Activated CD4-positive, alpha-beta T cell treated with anti-CD3 and anti-CD28 coated beads, Interleukin-2, amount 10 ng/mL, durations not matched to agents 24 days and 14 days (primary cell): ENCODE results near the gene LLGL1. TPM values are rescaled to one million over a fixed set of nuclear protein-coding genes. Genes with fewer than 3 reads are reported as not detected.
"Not testable (repeated sequence)": the region's sequence is repeated elsewhere in the genome, so short reads cannot be mapped to it uniquely, and the experiment has no call there.

Source experiments
- DNase-seq: peaks from one replicate; pipeline ENCODE4 v3.0.0; 2022
- H3K27ac Mint-ChIP-seq: one replicate; pipeline ENCODE4 v1.8.0; 2022; ENCODE audit warnings: mild to moderate bottlenecking, mixed read lengths
- H3K27me3 Mint-ChIP-seq: one replicate; pipeline ENCODE4 v1.8.0; 2022; ENCODE audit warnings: mixed read lengths
- H3K36me3 Mint-ChIP-seq: one replicate; pipeline ENCODE4 v1.8.0; 2022; ENCODE audit warnings: low read depth, mild to moderate bottlenecking, mixed read lengths
- H3K4me1 Mint-ChIP-seq: one replicate; pipeline ENCODE4 v1.8.0; 2021; ENCODE audit warnings: mixed read lengths
- H3K4me3 Mint-ChIP-seq: one replicate; pipeline ENCODE4 v1.8.0; 2022; ENCODE audit warnings: mild to moderate bottlenecking, moderate library complexity, mixed read lengths
- H3K9me3 Mint-ChIP-seq: one replicate; pipeline ENCODE4 v1.8.0; 2021; ENCODE audit warnings: mixed read lengths
- intact Hi-C: fragments of 100-400 bp; cut with micrococcal nuclease; formaldehyde crosslinking; loops from one replicate; pipeline ENCODE4 v1.15.1; 2023
- total RNA-seq: library from RNA; stranded (reverse); gene quantifications from 2 replicates; pipeline ENCODE4 v1.2.3, GENCODE V29; 2022

Gene LLGL1
- total RNA-seq, 1 donor from 2014 or later, result 23.1 TPM

DNA sequence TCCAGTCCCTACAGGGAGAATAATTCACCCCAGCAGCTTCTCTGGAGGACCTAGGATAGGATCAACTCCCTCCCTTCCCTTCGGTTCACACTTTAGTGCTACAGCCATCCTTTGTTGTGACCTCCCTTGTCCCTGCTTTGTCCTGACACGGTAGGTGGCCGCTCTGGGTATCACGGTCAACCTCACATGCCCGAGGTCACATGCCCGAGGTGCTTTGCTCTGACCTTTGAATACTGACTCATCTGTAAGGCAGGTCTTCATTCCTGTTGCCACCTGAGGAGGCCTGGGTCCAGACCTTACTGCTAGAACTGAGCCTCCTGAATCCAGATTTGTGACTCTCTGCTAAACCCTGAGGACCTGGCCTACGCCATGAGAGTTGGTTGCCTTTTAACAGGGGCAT is 22.1 kb upstream of the LLGL1 start:
- no peaks in the 10 kb centered on the region for H3K27me3 Mint-ChIP-seq
- intact Hi-C loops, result no loop called here
- H3K36me3 Mint-ChIP-seq, result peaks cover 39% of the 10 kb centered on the region
- H3K9me3 Mint-ChIP-seq, result no peaks in the 10 kb centered on the region
- no peak overlapping the region for H3K4me3 Mint-ChIP-seq
- no peak overlapping the region for H3K27ac Mint-ChIP-seq
- peaks cover 10% of the 10 kb centered on the region for H3K4me1 Mint-ChIP-seq
- no peak for DNase-seq

DNA sequence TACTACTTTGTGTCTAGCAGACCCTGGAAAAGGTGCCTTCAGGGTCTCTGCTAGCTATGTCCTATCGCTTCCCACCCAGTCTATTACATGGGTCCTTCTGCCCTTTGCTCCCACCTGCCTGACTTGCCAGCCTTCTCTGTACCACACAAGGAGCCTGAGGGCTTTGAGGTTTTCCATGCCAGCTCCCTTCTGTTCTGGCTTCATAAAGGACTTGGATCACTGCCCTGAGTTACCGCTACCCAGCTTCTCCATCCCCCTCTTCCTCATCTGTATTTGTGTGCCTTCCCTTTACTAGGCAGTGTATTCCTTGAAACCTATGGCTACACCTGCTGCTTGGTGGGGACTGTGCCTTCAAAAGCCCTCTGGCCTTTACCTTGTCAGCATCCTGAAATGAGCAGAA is 19.6 kb upstream of the LLGL1 start:
- H3K4me1 Mint-ChIP-seq, result peaks cover 3% of the 10 kb centered on the region
- no peak overlapping the region for H3K4me3 Mint-ChIP-seq
- H3K9me3 Mint-ChIP-seq, result no peaks in the 10 kb centered on the region
- peaks cover 43% of the 10 kb centered on the region for H3K36me3 Mint-ChIP-seq
- no peaks in the 10 kb centered on the region for H3K27me3 Mint-ChIP-seq
- intact Hi-C loops, result no loop called here
- no peak for DNase-seq
- no peak overlapping the region for H3K27ac Mint-ChIP-seq

DNA sequence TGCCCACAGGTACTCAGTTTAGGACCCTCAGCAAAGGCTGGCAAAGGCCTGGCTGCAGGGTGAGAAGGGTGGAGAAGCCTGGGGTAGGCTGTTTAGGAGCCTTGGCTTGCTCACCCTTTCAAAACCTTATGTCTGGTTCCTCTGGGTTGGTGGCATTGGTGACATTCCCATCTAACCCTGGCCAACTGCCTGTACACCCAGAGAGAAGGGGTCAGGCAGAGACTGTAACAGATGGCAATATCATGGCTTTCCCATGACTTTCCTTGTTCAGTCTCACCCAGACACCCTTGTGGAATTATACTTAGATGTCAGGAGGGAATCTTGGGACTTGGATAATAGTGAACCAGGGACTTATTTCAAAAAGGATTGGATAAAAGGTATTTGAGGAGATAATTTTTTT is 18.5 kb upstream of the LLGL1 start:
- no peak for DNase-seq
- no peaks in the 10 kb centered on the region for H3K27me3 Mint-ChIP-seq
- no peak overlapping the region for H3K4me3 Mint-ChIP-seq
- H3K27ac Mint-ChIP-seq, result peak overlapping the region; percentile 7
- H3K36me3 Mint-ChIP-seq, result peaks cover 43% of the 10 kb centered on the region
- intact Hi-C loops, result no loop called here
- peaks cover 2% of the 10 kb centered on the region for H3K4me1 Mint-ChIP-seq
- H3K9me3 Mint-ChIP-seq, result no peaks in the 10 kb centered on the region

DNA sequence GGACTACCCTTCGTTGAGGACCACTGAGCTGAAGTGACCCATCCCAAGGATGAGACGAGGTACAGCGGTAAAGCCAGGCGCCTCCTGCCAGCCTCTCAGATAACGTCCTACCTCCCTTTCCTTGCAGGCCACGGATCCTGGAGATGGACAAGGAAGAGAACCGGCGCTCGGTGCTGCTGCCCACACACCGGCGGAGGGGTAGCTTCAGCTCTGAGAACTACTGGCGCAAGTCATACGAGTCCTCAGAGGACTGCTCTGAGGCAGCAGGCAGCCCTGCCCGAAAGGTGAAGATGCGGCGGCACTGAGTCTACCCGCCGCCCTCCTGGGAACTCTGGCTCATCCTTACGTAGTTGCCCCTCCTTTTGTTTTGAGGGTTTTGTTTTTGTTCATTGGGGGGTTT is 17.3 kb upstream of the LLGL1 start:
- Mint-ChIP-seq H3K4me1 (no peaks in the 10 kb centered on the region), H3K27me3 (no peaks in the 10 kb centered on the region), H3K27ac (no peak overlapping the region), H3K36me3 (peaks cover 40% of the 10 kb centered on the region), H3K9me3 (no peaks in the 10 kb centered on the region), H3K4me3 (no peak overlapping the region)
- intact Hi-C loops, result no loop called here
- no peak for DNase-seq

DNA sequence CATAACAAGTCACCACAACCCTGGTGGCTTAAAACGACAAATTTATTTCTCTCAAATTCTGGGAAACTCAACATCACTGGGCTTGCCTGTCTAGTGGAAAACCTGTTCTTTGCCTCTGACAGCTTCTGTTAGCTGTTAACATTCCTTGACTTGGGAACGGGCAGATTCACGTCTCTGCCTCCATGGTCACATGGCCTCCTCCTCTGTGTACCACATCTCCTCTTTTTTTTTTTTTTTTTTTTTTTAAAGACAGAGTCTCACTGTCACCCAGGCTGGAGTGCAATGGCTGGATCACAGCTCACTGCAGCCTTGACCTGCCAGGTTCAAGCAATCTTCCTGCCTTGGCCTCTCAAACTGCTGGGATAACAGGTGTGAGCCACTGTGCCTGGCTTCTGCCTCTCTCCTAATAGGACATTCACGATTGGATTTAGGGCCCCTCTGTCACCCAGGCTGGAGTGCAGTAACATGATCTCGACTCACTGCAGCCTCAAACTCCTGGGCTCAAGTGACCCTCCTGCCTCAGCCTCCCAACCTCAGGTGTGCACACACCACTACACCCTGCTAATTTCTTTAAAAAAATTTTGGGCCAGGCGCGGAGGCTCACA is 11.7 kb upstream of the LLGL1 start:
- Mint-ChIP-seq H3K9me3 (no peaks in the 10 kb centered on the region), H3K36me3 (peaks cover 13% of the 10 kb centered on the region), H3K27me3 (no peaks in the 10 kb centered on the region), H3K4me1 (no peaks in the 10 kb centered on the region), H3K4me3 (no peak overlapping the region), H3K27ac (no peak overlapping the region)
- DNase-seq, result no peak
- intact Hi-C loops, result no loop called here

DNA sequence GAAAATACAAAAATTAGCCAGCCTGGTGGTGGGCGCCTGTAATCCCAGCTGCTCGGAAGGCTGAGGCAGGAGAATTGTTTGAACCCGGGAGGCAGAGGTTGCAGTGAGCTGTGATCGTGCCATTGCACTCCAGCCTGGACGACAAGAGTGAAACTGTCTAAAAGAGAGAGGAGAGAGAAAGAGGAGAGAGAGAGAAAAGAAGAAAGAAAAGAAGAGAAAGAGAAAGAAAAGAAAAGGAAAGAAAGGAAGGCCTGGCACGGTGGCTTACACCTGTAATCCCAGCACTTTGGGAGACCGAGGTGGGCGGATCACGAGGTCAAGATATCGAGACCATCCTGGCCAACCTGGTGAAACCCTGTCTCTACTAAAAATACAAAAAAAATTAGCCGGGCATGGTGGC is 8.5 kb upstream of the LLGL1 start:
- intact Hi-C loops, H3K36me3 Mint-ChIP-seq, H3K27ac Mint-ChIP-seq, DNase-seq, H3K27me3 Mint-ChIP-seq, H3K4me3 Mint-ChIP-seq, H3K9me3 Mint-ChIP-seq, H3K4me1 Mint-ChIP-seq: not testable (repeated sequence)

DNA sequence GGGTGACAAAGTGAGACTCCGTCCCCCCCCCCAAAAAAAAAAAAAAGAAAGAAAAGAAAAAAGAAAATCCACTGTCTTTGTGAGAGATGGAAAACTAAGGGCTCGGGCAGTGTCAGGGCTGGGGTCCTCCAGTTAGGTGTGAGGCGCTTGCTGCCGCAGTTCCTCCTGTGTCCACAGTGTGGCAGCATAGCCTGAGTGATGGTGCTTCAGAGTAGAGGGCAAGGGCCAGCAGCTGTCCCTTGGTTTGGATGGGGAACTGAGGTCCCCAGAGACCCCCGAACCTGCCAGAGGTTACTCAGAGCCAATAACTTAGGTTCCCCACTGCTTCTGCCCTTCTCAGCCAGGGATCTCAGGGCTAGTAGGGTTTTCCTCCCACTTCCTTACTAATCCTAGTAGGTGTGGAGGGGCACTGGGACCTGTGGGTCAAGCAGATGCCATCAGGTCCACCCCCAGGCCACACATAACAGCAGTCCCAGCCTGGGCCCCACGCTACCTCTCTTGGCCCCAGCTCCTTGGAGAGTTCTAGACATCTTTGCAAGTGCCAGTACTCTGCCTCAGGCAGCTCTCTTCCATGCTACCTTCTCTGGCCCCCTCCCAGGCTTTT is 7.9 kb upstream of the LLGL1 start:
- Mint-ChIP-seq H3K4me3 (no peak overlapping the region), H3K27ac (no peak overlapping the region)
- intact Hi-C loops, result no loop called here

DNA sequence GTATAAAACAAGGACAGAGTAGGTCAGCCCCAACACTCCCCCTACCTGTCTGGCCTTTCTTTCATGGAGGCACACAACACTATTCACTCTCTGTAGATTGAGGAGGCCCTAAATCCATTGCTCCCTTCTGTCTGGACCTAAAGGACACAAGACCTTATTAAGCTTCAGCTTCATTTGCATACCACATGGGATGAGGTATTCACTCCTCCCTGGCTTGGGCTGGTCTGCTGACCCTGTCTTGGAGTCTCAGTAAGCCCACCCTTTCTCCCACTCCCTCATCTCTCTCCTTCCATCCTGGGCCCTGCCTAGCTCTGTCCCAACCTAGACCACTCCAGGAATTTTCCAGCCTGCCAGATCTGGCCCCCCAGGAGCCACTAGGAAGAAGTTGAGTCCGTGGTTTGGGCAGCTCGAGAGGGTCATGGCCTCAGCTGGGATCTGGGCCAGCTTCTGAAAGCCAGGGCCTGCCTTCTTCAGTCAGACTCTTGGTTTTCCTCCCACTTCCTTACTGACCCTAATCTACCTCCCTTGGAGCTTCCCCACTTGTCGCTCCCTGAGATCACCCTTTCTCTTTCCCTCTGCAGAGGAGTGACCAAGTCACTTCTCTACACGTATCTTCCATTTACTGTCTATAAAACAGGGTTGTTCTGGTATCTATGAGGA is 6.5 kb upstream of the LLGL1 start:
- no peaks in the 10 kb centered on the region for H3K9me3 Mint-ChIP-seq
- intact Hi-C loops, result no loop called here

More for the DNA sequence above, 7.9 kb upstream of the LLGL1 start:
- Mint-ChIP-seq H3K27me3 (no peaks in the 10 kb centered on the region), H3K36me3 (no peaks in the 10 kb centered on the region), H3K9me3 (no peaks in the 10 kb centered on the region), H3K4me1 (no peaks in the 10 kb centered on the region)
- peak; percentile 93 for DNase-seq

DNA sequence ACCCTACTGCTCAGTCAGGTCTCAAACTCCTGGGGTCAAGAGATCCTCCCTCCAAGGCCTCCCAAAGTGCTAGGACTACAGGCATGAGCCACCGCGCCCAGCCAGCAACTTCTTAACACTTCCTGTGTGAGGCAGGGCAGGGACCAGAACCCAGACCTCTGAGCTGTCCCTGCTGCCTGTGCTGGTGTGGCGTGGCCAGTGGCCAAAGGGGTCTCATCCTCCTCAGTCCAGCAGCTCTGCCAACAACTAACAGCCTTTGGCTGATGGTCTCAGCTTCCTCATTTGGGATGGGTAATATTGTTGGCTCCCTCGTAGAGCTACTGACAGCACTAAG is 1.4 kb upstream of the LLGL1 start:
- no peaks in the 10 kb centered on the region for H3K9me3 Mint-ChIP-seq
- peaks cover 3% of the 10 kb centered on the region for H3K36me3 Mint-ChIP-seq
- H3K27ac Mint-ChIP-seq, result no peak overlapping the region
- H3K27me3 Mint-ChIP-seq, result peaks cover 2% of the 10 kb centered on the region
- peaks cover 19% of the 10 kb centered on the region for H3K4me1 Mint-ChIP-seq
- no peak overlapping the region for H3K4me3 Mint-ChIP-seq
- intact Hi-C loops, result no loop called here
- no peak for DNase-seq

More for the DNA sequence above, 6.5 kb upstream of the LLGL1 start:
- Mint-ChIP-seq H3K27ac (no peak overlapping the region), H3K27me3 (no peaks in the 10 kb centered on the region), H3K4me3 (no peak overlapping the region), H3K36me3 (no peaks in the 10 kb centered on the region), H3K4me1 (no peaks in the 10 kb centered on the region)
- no peak for DNase-seq

DNA sequence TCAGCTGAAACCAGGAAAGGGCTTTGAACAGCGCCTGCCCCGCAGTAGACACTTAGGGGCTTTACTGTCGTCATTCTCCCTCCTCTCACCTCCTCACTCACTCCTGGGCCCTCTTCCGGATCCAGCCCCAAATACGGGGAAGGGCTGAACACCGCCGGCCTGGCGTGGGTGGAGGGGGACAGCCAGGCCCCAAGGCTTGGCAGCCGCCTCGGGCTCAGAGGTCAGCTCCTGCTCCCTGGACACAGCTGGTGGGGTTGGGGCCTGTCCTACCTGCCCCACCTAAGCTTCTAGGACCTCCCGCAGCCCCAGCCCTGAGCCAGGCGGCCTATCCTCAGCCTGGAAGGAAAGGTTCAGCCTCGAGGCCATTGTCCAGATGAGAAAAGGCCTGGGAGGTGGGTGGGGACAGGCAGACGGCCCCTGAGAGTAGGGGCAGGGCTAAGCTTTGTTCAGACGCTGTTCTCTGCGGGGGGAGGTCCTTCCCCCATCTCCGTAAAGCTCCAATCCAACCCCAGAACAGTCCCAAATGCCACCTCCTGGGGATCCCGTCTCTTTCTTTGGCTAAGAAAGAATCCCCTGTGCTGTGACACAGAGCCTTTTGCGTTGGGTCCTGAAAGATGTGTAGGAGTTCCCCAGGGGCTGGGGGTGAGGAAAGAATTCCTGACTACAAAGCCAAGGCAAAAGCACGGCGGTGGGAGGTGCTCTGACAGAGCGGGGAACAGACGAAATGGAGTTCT is 881 bp upstream of the LLGL1 start:
- intact Hi-C loops, result loop anchor here (1.0 to 5.0 kb wide), 3 partner anchors 36 to 82 kb away; partner anchors contain the start of genes ALKBH5 and MIEF2
- H3K4me3 Mint-ChIP-seq, result peak overlapping the region; percentile 72
- no peaks in the 10 kb centered on the region for H3K9me3 Mint-ChIP-seq
- peaks cover 2% of the 10 kb centered on the region for H3K27me3 Mint-ChIP-seq
- peak overlapping the region; percentile 67 for H3K27ac Mint-ChIP-seq
- H3K36me3 Mint-ChIP-seq, result peaks cover 3% of the 10 kb centered on the region
- peaks cover 19% of the 10 kb centered on the region for H3K4me1 Mint-ChIP-seq
- no peak for DNase-seq

DNA sequence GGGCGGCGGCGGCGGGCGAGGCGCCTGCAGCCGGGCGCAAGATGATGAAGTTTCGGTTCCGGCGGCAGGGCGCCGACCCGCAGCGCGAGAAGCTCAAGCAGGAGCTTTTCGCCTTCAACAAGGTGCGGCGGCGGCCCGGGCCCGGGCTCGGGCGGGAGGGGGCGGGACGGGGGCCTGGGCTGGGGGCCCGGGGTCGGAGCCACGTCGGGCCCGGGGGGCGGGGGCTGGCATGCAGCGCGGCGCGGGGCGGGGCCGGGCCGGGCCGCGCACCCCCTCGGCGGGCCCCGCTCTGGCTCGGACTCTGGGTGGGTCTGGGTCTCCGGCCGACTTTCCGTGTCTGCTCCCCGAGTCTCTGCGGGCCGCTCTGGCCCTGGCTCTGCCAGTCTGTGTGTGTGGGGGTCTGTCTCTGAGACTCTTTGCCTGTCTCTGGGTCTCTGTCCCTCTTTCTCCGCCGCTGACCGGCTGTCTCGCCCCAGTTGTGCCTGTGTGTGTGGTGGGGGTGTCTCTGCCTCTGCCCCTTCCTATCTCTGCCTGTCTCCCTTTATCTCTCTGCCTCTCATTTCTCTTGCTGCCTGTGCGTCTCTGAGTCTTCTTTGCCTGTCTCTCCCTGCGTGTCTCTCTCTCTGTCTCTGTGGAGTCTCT is 328 bp downstream of the LLGL1 start:
- Mint-ChIP-seq H3K9me3 (no peaks in the 10 kb centered on the region), H3K27ac (peak overlapping the region; percentile 89), H3K27me3 (peaks cover 2% of the 10 kb centered on the region), H3K4me1 (peaks cover 19% of the 10 kb centered on the region), H3K36me3 (peaks cover 3% of the 10 kb centered on the region), H3K4me3 (peak overlapping the region; percentile 99)
- no peak for DNase-seq
- intact Hi-C loops, result loop anchor here (1.0 to 5.0 kb wide), 3 partner anchors 35 to 83 kb away; partner anchors contain the start of genes ALKBH5 and MIEF2

DNA sequence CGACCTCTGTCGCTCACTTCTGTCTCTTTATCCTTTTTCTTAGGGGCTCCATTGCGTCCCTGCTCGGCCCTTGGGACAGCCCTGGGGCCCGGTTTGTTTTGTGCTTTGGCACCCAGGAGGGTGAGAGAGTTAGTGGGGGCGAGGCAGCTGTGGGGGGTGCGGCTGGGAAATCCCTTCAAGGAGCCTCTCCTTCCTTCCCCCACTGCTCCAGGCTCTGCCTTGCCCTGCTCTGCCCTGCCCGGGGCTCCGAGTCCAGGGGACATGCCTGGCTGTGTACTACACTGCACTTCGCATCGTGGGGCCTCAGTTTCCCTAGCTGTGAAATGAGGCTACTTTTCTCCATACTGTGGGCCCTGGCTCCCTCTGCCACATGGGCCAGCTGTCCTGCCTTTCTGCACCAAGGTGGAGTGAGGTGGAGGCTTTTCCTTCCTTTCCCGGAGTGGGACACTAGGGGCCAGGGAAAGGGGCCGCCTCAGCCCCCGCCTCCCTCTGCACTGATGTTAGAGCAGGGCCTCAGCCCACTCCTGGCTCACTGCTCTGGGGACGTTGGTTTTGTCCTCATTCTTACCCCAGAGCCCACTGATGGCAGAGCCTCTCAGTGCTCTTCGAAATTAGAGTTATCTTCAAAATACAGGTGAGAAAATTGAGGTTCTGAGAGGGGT is 980 bp downstream of the LLGL1 start:
- Mint-ChIP-seq H3K4me1 (peaks cover 19% of the 10 kb centered on the region), H3K9me3 (no peaks in the 10 kb centered on the region)
- intact Hi-C loops, result loop anchor here (5.0 kb wide), 1 partner anchor 84 kb away; no protein-coding TSS in a partner anchor

DNA sequence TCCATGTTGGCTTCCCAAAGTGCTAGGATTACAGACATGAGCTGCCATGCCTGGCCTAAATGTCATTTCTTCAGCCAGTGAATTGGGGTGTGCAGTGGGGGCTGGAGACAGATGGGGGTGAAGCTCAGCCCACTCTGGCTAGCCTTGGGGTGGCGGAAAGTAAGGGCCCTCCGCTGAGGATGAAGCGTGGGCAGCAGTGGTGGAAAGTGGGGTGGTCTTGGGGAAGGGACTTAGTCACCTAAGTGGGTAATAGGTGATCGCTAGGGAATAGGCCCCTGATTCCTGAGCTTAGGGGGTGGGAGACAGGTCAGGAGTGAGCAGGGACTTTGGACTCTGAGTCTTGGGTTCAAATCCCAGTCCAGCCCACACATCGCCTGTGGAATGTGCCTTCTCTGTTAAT is 2.2 kb downstream of the LLGL1 start:
- H3K27me3 Mint-ChIP-seq, result peaks cover 2% of the 10 kb centered on the region
- H3K4me1 Mint-ChIP-seq, result peaks cover 19% of the 10 kb centered on the region
- DNase-seq, result no peak
- intact Hi-C loops, result loop anchor here (5.0 kb wide), 1 partner anchor 85 kb away; no protein-coding TSS in a partner anchor
- no peaks in the 10 kb centered on the region for H3K9me3 Mint-ChIP-seq
- H3K36me3 Mint-ChIP-seq, result peaks cover 3% of the 10 kb centered on the region
- no peak overlapping the region for H3K4me3 Mint-ChIP-seq
- no peak overlapping the region for H3K27ac Mint-ChIP-seq

More for the DNA sequence above, 980 bp downstream of the LLGL1 start:
- H3K36me3 Mint-ChIP-seq, result peaks cover 3% of the 10 kb centered on the region
- peak overlapping the region; percentile 99 for H3K4me3 Mint-ChIP-seq
- no peak for DNase-seq
- peaks cover 2% of the 10 kb centered on the region for H3K27me3 Mint-ChIP-seq
- H3K27ac Mint-ChIP-seq, result peak overlapping the region; percentile 89
